GM19025 (cell line): ENCODE data around the gene SEMA6B.

ENCODE experiments used
- ATAC-seq: cut with Tn5 transposase; IDR thresholded peaks from one replicate; pipeline ENCODE4 v1.9.1; 2021; ENCODE audit warnings: mild to moderate bottlenecking, low read depth, moderate library complexity; ENCODE audit not compliant: unreplicated experiment

The SEMA6B gene

DNA sequence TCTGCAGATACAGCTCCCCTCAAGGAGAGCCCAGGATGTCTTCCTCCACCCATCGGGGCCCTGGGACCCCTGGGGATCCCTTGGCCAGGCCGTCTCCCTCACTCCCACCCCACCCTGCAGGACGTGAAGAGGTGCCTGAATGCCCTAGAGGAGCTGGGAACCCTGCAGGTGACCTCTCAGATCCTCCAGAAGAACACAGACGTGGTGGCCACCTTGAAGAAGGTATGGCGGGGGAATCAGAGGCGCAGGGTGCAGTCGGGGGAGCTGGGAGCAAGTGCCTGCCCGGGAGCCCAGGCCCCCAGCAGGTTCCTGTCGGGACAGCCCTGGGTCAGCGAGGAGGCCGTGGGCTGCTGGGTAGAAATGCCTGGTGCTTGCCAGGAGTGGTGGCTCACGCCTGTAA, 60.8 kb downstream of the SEMA6B start:
- ATAC-seq: no peak

GRCh38 chr19:4497770-4498389, 61.6 kb downstream of the SEMA6B start:
- ATAC-seq: no peak

DNA sequence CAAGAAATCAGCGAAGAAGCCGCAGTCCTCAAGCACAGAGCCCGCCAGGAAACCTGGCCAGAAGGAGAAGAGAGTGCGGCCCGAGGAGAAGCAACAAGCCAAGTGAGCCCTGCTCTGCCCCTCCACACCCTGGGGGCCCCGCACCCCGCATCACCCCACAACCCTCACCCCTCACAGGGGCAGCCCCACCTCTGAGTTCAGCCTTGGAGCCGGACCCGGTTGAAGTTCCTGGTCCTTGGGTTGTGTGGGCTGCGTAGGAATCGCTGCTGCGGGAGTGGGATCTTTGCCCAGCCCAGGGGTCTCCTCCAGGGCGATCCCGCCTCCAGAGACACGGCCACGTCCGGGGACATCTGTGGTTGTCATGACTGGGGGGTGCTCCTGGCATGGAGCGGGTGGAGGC, 63.2 kb downstream of the SEMA6B start:
- ATAC-seq: no peak

DNA sequence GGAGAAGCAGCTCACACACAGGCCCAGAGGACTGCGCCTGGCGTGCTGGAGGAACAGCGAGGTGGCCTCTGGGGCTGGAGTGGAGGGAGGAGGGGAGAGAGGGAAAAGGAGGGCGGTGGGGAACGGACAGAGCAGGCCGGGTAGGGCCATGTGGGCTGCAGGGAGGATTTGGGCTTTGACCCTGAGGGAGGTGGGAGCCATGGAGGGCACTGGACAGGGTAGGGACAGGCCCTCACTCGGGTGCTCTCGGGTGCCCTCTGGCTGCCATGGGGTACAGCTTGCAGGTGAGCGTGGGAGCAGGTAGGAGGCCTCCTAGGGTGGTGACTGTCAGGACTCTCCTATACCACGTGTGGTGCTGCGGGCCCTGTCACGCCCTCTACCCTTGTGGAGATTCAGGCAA, 64.0 kb downstream of the SEMA6B start:
- no peak for ATAC-seq

GRCh38 chr19:4494691-4495064, 64.8 kb downstream of the SEMA6B start:
- ATAC-seq: no peak

GRCh38 chr19:4493929-4494690, 65.4 kb downstream of the SEMA6B start:
- no peak for ATAC-seq

DNA sequence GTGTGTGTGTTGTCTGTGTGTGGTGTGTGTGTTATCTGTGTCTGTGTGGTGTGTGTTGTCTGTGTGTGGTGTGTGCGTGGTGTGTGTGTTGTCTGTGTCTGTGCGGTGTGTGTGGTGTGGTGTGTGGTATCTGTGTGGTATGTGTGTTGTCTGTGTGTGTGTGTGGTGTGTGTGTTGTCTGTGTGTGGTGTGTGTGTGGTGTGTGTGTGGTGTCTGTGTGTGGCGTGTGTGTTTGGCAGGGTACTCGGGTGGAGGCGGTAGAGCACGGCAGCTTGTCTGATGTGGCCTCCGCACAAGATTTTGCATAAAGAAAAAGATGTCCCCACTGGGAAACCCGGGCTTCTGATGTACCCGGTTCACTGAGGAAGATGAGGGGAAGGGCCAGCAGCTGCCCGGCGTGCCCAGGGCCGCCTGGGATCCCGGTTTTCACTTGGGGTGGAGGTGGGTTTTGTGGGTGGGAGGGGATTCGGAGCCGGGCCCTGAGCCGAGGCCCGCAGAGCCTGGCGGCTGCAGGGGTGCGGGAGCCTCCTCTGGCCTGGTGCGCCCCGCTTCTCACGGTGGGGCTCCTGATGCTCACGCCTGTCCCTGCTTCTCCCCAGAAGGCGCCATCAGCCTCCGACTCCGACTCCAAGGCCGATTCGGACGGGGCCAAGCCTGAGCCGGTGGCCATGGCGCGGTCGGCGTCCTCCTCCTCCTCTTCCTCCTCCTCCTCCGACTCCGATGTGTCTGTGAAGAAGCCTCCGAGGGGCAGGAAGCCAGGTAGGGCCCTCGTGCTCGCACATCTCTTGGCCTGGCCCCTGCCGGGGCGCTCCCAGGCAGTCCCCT, 66.2 kb downstream of the SEMA6B start:
- ATAC-seq: no peak
